Esophagus muscularis mucosa (tissue), 3 donors: ENCODE results near the gene CDC42EP2.

Experiments
- CTCF ChIP-seq, 3 experiments: fragments of 200-600 bp in 2 of 3; fragments of 450-650 bp in 1 of 3; sonication (generic) in 2 of 3; IDR thresholded peaks; one replicate each; pipeline ENCODE4 v1.5.1; 2017 to 2019; ENCODE audit warnings: antibody characterized with exemption in 3 of 3, mild to moderate bottlenecking in 2 of 3, moderate library complexity in 1 of 3
- POLR2A ChIP-seq: fragments of 450-650 bp; IDR thresholded peaks from one replicate; pipeline ENCODE4 v1.6.1; 2017; ENCODE audit warnings: antibody characterized with exemption, moderate library complexity, mild to moderate bottlenecking, low read depth
- POLR2AphosphoS5 ChIP-seq, 2 donors: sonication (generic); formaldehyde crosslinking; IDR thresholded peaks; one replicate each; pipeline ENCODE4 v1.6.1; 2017; ENCODE audit warnings: antibody characterized with exemption in 2 of 2

- TF ChIP-seq POLR2AphosphoS5 (IDR thresholded peaks at IDR 0.05) (peak; percentile 67 to 71), CTCF (IDR thresholded peaks at IDR 0.05) (peak in 1 of 3 experiments; percentile 11), POLR2A (no peak)
Measured at GRCh38 chr11:65354265-65355012, 39.8 kb downstream of the CDC42EP2 start, which contains the start of gene TIGD3.
